Stomach smooth muscle (tissue), 2 donors: ENCODE data around the gene NELFB.
A peak's percentile ranks its signal among the peaks of the same experiment; 100 is the strongest.

ENCODE experiments used
- H3K27ac ChIP-seq: one replicate; pipeline ENCODE4 v1.7.0; 2013; ENCODE audit warnings: mild to moderate bottlenecking, low read length, inconsistent platforms
- H3K27me3 ChIP-seq, 2 donors: one replicate each; pipeline ENCODE4 v1.7.0; 2013; ENCODE audit warnings: low read length in 2 of 2; ENCODE audit not compliant: insufficient read depth in 2 of 2, control insufficient read depth in 1 of 2
- H3K36me3 ChIP-seq, 2 donors: one replicate each; pipeline ENCODE4 v1.7.0; 2013; ENCODE audit warnings: low read length in 2 of 2; ENCODE audit not compliant: control insufficient read depth in 2 of 2, insufficient read depth in 2 of 2
- H3K4me1 ChIP-seq: one replicate; pipeline ENCODE4 v1.7.0; 2013; ENCODE audit warnings: low read length; ENCODE audit not compliant: control insufficient read depth, insufficient read depth
- H3K4me3 ChIP-seq, 2 donors: one replicate each; pipeline ENCODE4 v1.7.0; 2013; ENCODE audit warnings: low read length in 2 of 2
- H3K9ac ChIP-seq, 2 donors: one replicate each; pipeline ENCODE4 v1.7.0; 2013; ENCODE audit warnings: low read length in 2 of 2, mild to moderate bottlenecking in 1 of 2
- H3K9me3 ChIP-seq, 2 donors: one replicate each; pipeline ENCODE4 v1.7.0; 2013; ENCODE audit warnings: low read length in 2 of 2; ENCODE audit not compliant: control insufficient read depth in 2 of 2
- donor health status: healthy.
- donor health status: Pancreatic carcinoma.

NELFB gene

DNA sequence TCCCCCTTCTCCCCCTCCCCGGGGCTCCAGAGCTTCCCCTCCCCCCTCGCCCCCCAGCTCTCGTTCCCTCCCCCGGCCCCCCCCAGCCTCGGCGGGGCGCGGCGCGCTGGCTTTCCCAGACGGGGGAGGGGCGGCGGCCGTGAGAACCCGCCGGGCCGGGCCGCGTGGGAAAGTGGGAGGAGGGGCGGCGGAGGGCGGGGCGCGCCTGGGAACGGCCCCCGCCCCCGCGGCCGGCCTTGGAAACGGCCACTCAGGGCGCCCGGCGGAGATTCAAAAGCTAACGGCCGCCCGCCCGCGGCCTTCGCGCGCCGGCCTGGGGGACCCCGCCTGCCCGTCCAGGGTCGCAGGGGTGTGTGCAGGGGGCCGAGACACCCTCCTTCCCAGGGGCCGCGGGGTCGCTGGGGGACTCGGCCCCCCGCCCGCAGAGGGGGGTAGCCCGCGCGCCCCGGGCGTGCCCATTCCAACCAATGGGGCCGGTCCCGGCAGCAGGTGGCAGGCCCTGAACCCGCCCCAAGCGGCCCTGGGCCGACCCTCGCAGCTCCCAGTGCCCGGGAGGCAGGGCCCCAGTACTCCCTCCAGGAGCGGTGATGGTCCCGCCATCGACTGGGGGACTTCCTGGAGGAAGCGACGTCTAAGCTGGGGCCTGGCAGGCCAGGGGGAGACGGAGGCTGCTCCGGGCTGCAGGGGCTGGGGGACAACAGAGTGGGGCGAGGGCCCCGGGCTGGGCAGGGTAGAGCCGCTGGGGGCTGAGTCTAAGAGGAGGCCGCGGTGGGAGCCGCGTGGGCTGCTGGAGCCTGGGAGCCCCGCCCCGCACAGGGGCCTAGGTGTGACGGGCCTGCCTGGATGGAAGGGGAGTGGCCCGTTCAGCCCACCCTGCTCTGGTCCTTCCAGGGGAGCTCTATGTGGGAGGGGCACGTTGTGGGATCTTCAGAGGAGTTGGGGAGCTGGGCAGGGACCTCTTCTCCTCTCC is 61.2 kb downstream of the NELFB start:
- Histone ChIP-seq H3K9ac (no peak overlapping the region), H3K4me3 (peak overlapping the region in 1 of 2 donors; percentile 29), H3K27ac (no peak overlapping the region), H3K27me3 (peaks cover 8 to 26% of the 10 kb centered on the region in 2 donors), H3K4me1 (peaks cover 8% of the 10 kb centered on the region), H3K36me3 (no peaks in the 10 kb centered on the region), H3K9me3 (no peaks in the 10 kb centered on the region)

DNA sequence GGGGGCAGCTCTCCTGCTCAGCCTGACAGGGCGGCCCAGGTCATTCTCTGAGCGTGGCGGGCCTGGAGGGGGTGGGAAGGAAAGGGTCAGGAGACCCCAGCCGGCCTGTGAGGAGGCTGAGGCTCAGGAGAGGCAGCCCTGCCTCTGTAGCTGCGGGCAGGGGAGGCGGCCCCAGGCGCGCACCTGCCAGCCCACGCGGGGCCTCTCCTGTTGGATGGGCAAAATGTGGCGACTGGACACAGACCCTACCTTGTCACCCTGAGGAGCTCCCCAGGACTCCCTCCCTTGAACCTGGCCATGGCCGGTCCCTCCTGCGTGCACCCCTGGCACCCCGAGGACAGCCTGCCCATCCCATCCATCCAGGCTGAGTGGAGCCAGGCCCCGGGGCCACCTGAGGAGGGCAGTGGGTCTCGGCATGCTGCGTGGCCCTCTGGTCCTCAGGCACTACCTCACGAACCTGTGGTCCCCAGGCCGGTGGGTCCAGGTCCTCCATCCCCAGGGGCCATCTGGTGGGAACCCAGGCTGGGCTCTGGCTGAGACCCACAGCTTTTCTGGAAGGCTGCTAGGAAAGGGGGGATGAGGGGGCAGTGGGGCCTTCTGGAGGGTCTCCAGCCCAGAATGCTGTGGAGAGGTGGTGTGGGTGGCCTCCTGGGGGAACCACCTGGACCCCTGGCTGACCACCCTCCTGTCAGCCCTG is 62.0 kb downstream of the NELFB start:
- Histone ChIP-seq H3K36me3 (no peaks in the 10 kb centered on the region), H3K27me3 (peaks cover 8 to 26% of the 10 kb centered on the region in 2 donors), H3K27ac (no peak overlapping the region), H3K9ac (no peak overlapping the region), H3K4me1 (peaks cover 8% of the 10 kb centered on the region), H3K4me3 (no peak overlapping the region), H3K9me3 (no peaks in the 10 kb centered on the region)

DNA sequence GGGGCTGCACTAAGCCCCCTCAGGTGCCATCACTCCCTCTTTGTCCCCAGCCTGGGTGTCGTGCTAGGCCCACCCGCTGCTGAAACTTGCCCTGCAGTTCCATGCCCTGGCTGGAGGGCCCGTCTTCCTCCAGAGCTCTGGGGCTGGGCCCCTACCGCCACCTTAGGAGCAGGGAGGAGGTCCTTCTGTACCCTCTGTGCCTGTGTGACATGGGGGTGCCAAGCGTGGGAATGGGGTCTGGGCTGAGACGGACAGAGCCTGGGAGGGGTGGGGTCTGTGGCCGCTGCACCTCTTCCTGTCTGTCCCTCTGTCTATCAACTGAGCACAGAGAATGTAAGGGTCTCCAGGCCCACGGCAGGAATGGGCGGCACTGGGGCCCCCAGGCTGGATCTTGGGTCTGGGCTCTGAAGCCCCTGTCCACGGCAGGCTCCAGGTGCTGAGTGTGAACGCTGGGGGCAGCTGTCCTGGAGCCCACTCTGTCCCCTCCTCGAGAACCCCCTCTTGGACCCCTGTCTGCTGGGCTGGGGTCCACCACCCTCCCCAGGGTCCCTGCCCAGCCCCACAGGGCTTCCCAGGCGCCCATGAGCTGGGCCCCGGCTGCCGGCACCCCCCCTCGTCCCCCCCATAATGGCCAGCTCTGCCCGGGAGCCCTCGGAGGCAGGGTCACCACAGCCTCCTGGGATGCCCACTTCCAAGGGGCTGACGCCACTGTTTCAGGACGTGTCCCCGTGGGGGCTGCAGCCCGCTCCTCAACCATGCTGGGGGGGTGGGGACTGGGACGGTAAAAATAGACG is 62.8 kb downstream of the NELFB start:
- peaks cover 8 to 26% of the 10 kb centered on the region in 2 donors for H3K27me3 ChIP-seq

DNA sequence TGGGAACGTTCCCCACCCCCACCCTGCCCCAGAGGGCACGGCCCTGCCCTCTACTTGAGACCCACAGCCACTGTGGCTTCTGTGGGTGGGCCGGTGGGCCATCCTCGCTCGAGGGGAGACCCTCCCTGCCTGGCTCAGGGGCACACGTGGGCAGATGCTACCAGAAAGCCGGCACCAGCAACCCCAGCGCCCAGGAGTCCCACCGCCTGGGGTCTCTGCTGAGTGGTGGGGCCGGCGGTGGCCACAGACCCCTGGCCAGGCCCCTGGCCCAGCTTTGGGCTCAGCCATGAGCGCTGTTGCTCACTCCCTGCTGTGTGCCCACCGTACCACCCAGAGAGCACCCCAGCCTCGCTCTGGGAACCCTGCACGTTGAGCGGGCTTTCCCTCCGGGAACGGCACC is 63.5 kb downstream of the NELFB start:
- peaks cover 8% of the 10 kb centered on the region for H3K4me1 ChIP-seq
- no peak overlapping the region for H3K27ac ChIP-seq
- H3K9me3 ChIP-seq: no peaks in the 10 kb centered on the region
- H3K36me3 ChIP-seq: no peaks in the 10 kb centered on the region
- no peak overlapping the region for H3K4me3 ChIP-seq
- no peak overlapping the region for H3K9ac ChIP-seq
- H3K27me3 ChIP-seq: peaks cover 8 to 26% of the 10 kb centered on the region in 2 donors

More for the DNA sequence above, 62.8 kb downstream of the NELFB start:
- no peak overlapping the region for H3K4me3 ChIP-seq
- peaks cover 8% of the 10 kb centered on the region for H3K4me1 ChIP-seq
- no peak overlapping the region for H3K27ac ChIP-seq
- H3K36me3 ChIP-seq: no peaks in the 10 kb centered on the region
- H3K9me3 ChIP-seq: no peaks in the 10 kb centered on the region
- H3K9ac ChIP-seq: no peak overlapping the region

DNA sequence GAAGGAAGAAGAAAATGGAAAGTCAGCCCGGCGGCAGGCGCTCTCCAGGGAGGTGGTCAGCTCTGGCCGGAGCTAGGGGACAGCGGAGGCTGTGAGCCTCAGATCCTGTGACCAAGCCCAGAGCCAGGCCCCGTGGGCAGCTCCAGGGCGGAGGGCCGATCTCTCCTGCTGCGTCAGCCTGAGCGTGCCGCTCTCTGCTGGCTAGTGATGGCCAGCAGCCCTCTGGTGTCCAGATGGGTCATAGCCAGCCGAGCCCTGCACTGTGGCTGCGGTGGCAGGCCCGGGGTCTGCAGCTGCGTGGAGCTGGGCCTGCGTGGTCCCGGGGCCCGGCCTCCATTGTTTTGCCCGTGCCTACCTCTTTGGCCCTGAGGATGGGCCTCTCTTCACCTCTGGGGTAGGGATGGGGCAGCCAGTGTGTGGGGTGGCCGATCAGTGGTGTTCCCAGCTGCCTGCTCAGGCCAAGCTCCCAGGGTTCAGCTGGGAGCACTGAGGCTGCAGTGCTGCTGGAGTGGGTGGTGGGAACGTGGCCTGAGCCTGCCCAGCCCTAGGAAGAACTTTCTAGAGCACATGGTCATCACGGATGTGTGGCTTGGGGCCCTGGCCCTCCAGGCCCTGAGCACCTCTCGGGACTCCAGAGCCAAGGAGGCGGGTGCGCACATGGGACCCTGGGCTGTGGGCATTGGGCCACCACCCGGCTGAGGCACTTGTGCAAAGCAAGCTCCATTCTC is 64.0 kb downstream of the NELFB start:
- H3K4me3 ChIP-seq: no peak overlapping the region
- no peak overlapping the region for H3K9ac ChIP-seq
- peaks cover 8% of the 10 kb centered on the region for H3K4me1 ChIP-seq
- H3K27me3 ChIP-seq: peaks cover 8 to 26% of the 10 kb centered on the region in 2 donors
- H3K9me3 ChIP-seq: no peaks in the 10 kb centered on the region
- no peak overlapping the region for H3K27ac ChIP-seq
- H3K36me3 ChIP-seq: no peaks in the 10 kb centered on the region

DNA sequence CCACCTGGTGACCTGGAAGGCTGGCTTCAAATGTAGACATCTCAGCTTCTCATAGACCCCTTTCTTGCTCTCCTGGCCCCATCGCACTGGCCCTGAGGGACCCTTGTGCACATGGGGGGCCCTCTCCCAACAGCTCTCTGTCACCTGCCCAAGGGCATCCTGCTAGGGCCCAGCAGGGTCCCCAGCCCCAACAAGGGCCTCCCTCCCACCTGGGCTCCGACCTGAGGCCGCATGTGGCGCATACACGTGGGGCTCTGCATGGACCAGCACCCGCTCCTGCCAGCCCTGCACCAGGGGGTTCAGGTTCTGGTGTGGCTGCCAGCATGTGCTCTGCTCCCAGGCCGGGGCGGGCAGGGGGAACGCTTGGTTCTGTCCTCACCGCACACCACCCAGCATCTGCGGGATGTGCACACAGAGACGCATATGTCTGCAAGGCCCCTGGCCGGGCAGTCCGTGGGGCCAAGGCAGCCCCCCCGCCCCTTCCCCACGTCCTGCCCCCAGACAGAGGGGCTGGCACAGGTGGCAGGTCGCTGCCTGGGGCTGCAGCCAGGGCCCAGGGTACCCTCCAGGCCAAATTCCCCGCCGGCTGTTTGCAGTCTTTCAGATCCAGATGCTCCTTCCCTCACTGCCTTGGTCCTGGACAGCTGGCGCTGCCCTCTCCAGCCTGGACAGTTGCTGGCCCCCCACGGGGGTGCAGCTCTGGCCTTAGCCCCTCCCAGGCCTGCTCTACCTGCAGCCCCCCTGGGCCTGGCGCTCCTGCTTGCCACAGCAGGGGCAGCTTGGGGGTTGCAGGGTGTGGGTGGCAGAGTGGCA is 64.8 kb downstream of the NELFB start:
- H3K9me3 ChIP-seq: no peaks in the 10 kb centered on the region
- no peak overlapping the region for H3K9ac ChIP-seq
- no peak overlapping the region for H3K4me3 ChIP-seq
- H3K4me1 ChIP-seq: peaks cover 8% of the 10 kb centered on the region
- H3K27me3 ChIP-seq: peaks cover 5 to 26% of the 10 kb centered on the region in 2 donors
- no peak overlapping the region for H3K27ac ChIP-seq
- H3K36me3 ChIP-seq: no peaks in the 10 kb centered on the region

DNA sequence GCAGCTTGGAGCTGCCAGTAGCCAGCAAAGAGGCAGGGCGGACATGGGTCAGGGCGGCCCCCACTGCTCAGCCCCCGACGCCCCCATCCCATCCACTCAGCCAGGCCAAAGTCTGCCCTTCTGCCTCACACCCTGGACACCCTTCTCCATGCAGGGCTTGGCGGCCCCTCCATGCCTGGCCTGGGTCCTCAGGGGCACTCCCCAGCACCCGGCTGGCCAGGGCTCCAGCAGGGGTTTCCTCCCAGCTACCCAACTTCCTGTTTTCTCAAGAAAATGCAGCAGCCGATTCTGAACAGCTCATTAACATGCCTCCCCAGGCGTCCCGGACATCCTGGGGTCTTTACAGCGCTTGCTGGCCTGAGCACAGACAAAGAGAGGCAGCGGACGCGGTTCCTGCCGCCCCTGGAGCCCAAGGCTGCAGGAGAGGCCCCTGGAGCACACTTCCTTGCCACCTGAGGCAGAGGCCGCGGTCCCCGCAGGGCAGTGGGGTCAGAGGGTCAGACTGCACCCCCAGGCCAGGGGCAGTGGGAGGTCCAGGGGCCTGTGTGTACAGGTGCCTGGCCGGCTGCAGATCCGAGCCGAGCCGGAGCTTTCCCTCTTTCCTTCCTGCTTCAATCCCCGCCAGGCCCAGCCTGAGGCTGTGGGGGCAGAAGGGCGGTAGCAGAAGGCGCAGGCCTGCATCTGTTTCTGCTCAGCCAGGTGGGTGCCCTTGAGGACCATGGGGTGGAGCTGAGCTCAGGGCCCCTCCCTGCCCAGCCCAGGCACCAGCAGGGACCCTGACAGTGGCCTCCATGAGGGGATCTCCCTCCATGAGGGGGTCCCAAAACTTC is 65.6 kb downstream of the NELFB start:
- Histone ChIP-seq H3K4me1 (peaks cover 8% of the 10 kb centered on the region), H3K9ac (no peak overlapping the region), H3K4me3 (no peak overlapping the region), H3K36me3 (no peaks in the 10 kb centered on the region), H3K27me3 (peaks cover 4 to 18% of the 10 kb centered on the region in 2 donors), H3K9me3 (no peaks in the 10 kb centered on the region), H3K27ac (no peak overlapping the region)

DNA sequence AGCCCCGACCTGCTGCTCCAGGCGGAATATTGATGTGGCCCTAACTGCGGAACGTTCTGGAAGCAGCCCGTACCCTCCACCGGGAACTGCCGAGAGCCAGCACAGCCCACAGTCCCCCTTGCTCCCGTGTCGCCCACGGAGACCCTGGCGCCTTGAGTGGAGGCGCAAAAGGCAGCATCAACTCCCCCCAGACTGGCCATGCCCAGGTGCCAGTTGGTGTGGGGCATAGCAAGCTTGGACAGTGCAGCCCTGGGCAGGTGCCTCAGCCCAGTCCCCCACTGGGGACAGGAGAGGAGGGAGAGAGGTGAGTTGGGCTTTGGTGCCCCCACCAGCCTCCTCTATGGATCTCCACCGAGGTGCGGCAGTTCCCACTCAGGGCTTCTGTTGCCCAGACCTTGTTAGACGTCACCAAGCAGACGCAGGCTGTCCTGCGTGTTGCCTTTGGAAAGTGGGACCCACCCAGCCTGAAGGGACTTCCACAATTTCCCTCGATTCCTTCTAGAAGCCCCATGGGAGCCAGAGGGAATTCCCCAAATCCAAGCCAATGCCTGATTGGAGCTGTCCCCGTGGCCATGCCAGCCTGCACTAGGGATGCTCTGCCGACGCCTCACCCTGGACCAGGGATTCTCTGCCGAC is 66.7 kb downstream of the NELFB start:
- Histone ChIP-seq H3K9ac (no peak overlapping the region), H3K4me3 (no peak overlapping the region), H3K27me3 (peaks cover 0 to 10% of the 10 kb centered on the region in 2 donors), H3K9me3 (no peaks in the 10 kb centered on the region), H3K4me1 (no peaks in the 10 kb centered on the region), H3K36me3 (no peaks in the 10 kb centered on the region), H3K27ac (no peak overlapping the region)
